NCI-H2171 treated with DMSO at 0.1 percent for 48 hours (cell line): Measurements from ENCODE around the gene PLB1.

Source experiments
- DNase-seq: peaks from one replicate; lab custom pipeline; 2025; lab: John Stamatoyannopoulos, UW

Gene PLB1

GRCh38 chr2:28495551-28496250 is at the start of gene PLB1:
TSS of gene PLB1 (plus strand) at chr2:28496060. CDS start at chr2:28496115, 55 bp downstream.
- DNase-seq, result no peak

GRCh38 chr2:28446531-28446930 is 49.3 kb upstream of the PLB1 start:
- DNase-seq, result no peak

- no peak for DNase-seq
Measured at GRCh38 chr2:28447086-28447485, 48.8 kb upstream of the PLB1 start.

- no peak for DNase-seq
Measured at GRCh38 chr2:28447943-28448792, 47.7 kb upstream of the PLB1 start.

GRCh38 chr2:28448793-28449100 is 47.1 kb upstream of the PLB1 start:
- DNase-seq, result no peak

- DNase-seq, result no peak
Measured at GRCh38 chr2:28449126-28449487, 46.8 kb upstream of the PLB1 start.

- no peak for DNase-seq
Measured at GRCh38 chr2:28449488-28450395, 46.1 kb upstream of the PLB1 start.

GRCh38 chr2:28450901-28451565 is 44.8 kb upstream of the PLB1 start:
- no peak for DNase-seq

- no peak for DNase-seq
Measured at GRCh38 chr2:28451793-28452533, 43.9 kb upstream of the PLB1 start.

GRCh38 chr2:28452534-28453081 is 43.3 kb upstream of the PLB1 start:
- peak; percentile 16 for DNase-seq

- DNase-seq, result no peak
Measured at GRCh38 chr2:28453396-28453795, 42.5 kb upstream of the PLB1 start.

- no peak for DNase-seq
Measured at GRCh38 chr2:28454016-28454930, 41.6 kb upstream of the PLB1 start.

GRCh38 chr2:28457237-28457636 is 38.6 kb upstream of the PLB1 start:
- no peak for DNase-seq

- DNase-seq, result no peak
Measured at GRCh38 chr2:28461056-28461455, 34.8 kb upstream of the PLB1 start.

- DNase-seq, result no peak
Measured at GRCh38 chr2:28462122-28462521, 33.7 kb upstream of the PLB1 start.

GRCh38 chr2:28463211-28463816 is 32.5 kb upstream of the PLB1 start:
- no peak for DNase-seq

GRCh38 chr2:28463893-28464292 is 32.0 kb upstream of the PLB1 start:
- DNase-seq, result no peak

GRCh38 chr2:28465148-28465885 is 30.5 kb upstream of the PLB1 start:
- DNase-seq, result no peak

GRCh38 chr2:28469304-28469703 is 26.6 kb upstream of the PLB1 start:
- no peak for DNase-seq
